Left renal cortex interstitium (tissue), 4 donors: Measurements from ENCODE around the gene FAM9B. TPM values are rescaled to one million over a fixed set of nuclear protein-coding genes. Genes with fewer than 3 reads are reported as not detected.
"Not testable (repeated sequence)": the region's sequence is repeated elsewhere in the genome, so short reads cannot be mapped to it uniquely, and the experiment has no call there.

Experiments
- DNase-seq, 4 donors: peaks; one replicate each; pipeline ENCODE4 v3.0.0-alpha.2; 2013; ENCODE audit warnings: low read depth in 4 of 4, low spot score in 2 of 4, missing footprints in 1 of 4
- polyA plus RNA-seq, 4 donors: library from polyadenylated mRNA; unstranded; fragments of 120-200 nt; gene quantifications; one replicate each; pipeline ENCODE4 v1.2.1, GENCODE V29; 2013; ENCODE audit not compliant: insufficient read length in 4 of 4

The FAM9B gene
- polyA plus RNA-seq = under 1 TPM; 0.13 to 0.30 (median 0.20) TPM

- no peak for DNase-seq
These were observed at the start of gene FAM9B for GRCh38 chrX:9033989-9034388. TSS of gene FAM9B (minus strand) at chrX:9034127. CDS start at chrX:9032986, 1,141 bp downstream.

- no peak for DNase-seq
These were observed 47.3 kb upstream of the FAM9B start for GRCh38 chrX:9081271-9081670.

- no peak for DNase-seq
These were observed 40.4 kb upstream of the FAM9B start for GRCh38 chrX:9074326-9074725.

DNA sequence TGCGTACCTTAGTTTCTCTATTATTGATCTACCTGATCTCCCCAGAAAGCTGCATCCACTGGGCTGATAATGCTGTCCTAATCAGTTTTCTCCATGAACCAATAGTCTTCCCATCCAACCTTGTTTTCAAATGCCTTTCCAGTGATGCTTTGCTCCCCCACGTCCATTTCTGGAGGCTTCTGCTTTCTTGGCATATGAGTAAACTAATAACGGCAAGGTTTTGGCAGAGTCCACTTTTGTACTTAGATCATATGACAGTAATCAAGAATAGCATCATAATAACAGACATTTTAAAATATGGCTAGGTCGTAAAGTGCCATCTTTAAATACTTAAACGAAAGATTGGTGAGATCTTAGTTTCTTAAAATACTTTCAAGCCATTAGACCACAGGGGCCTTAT is 38.4 kb upstream of the FAM9B start:
- no peak for DNase-seq

DNA sequence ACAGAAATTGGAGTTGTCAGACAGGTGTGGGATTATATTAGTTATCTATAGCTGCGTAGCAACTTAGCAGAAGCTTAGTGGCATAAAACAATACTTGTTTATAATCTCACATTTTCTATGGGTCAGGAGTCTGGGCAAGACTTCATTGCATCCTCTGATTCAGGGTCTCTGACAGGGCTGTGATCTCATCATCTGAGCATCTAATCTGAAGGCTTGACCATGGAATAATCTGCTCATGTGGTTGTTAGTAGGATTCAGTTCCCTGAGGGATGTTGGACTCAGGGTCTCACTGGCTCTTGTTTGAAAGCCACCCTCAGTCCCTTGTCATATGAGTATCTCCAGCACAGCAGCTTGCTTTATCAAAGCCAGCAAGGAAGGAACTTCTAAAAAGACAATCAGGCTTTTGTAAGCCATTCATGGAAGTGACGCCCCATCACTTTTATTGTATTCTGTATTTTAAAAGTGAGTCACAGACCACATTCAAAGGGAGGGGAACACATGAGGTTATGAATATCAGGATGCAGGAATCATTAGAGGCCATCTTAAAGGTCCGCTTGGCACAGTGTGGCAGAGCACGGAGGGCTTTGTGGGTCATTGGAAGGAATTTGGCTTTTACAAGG is 37.2 kb upstream of the FAM9B start:
- no peak for DNase-seq

DNA sequence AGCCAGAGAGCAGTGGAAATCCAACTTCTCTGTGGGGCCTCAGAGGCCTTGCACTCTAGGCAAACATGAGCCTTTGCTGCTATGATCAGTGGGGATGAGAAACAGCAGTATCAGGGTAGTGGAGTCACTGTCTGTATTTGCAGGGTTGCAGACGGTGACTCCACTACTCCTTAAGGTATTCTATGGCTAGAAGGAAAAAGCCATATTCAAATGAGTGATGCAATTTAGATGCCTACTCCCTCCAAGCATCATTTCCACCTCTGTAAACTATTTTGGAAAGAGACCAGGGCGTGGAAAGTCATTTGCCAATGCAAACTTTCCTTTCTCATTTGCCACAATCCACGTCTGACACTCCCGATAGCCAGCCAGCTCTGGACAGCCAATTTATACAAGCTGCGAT is 35.6 kb upstream of the FAM9B start:
- no peak for DNase-seq

GRCh38 chrX:9064694-9065093 is 30.8 kb upstream of the FAM9B start:
- no peak for DNase-seq

DNA sequence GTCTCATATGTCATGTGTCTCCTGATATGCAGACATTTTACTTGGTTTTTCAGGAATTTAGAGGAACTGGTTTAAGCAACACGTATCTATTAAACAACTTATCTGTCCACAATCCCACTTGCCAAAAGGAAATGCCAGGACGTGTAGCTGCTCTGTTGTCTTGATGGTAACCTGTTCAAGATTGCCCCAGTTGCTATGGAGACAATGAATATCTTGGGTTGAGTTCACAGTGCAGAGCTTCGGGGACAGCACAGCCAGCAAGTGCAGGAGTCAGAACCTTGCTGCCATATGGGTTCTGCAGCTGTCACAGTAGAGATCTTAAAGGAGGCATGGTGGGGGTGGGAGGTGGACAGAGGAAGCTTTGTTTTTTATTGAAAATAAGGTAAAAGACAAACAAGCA is 28.7 kb upstream of the FAM9B start:
- no peak for DNase-seq

DNA sequence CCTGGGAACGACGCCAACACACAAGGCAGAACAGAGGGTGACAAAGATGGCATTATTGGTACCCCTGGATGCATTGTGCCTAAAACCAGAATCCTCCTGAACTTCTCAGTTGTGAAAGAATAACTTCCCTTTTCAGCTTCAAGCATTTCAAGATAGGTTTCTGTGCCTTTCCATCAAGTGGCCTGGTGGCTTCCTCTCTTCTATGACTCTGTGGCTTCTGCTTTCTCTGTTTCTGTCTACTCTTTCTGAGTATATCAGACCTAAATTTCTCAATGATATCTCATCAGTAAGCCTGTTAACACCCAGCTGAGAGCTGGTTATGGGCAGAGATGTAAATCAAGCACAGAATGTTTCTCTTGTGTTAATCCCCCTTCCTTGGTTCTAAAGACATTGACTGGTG is 21.4 kb upstream of the FAM9B start:
- DNase-seq = no peak

GRCh38 chrX:9052081-9052480 is 18.2 kb upstream of the FAM9B start:
- DNase-seq = no peak

DNA sequence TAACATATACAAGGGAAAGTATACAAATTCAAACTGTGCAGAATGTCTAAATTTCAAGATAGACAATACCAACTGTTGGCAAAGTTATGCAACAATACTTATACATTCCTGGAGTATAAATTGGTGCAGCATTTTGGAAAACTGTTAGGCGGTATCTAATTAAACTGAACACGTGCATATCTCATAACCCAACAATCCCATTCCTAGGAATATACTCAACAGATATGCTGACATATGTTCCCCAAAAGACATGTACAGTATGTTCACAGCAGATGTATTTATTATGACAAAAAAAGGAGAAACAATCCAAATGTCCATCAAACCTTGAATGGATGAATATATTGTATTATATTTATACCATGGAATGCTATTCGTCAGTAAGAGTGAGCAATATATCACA is 16.4 kb upstream of the FAM9B start:
- DNase-seq = no peak

- no peak for DNase-seq
These were observed 14.9 kb upstream of the FAM9B start for GRCh38 chrX:9048801-9049200.

DNA sequence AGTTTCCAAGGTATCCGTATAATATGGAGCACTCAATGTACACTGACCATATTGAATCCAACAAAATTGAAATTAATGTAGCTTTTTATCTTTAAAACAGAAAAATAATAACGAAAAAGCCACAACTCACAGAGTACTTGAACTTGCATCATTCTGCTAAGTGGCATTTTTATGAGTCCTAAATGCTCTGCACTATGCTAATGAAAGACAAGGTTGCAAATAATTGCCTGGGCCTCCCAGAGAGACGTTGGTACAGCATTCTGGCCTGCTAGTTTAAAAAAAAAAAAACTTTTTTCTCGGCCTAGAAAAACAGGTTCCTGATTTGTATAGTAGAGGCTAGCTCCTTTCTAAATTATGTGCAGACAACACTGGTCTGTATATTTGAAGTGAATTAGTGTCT is 4.3 kb upstream of the FAM9B start:
- DNase-seq = no peak

DNA sequence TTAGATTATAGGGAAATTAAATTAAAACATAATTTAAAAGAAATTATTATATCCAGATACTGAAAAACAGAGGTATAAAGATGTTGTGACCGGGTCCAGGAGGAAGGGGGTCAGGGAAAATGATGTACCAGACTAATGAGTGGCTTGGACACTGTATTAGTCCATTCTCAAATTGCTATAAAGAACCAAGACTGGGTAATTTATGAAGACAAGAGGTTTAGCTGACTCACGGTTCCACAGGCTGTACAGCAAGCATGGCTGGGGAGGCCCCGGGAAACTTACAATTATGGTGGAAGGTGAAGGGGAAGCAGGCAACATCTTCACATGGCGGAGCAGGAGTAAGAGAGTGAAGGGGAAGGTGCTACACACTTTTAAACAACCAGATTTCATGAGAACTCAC is 3.4 kb upstream of the FAM9B start:
- no peak for DNase-seq

- DNase-seq = no peak
These were observed 341 bp downstream of the FAM9B start for GRCh38 chrX:9033586-9033985.

DNA sequence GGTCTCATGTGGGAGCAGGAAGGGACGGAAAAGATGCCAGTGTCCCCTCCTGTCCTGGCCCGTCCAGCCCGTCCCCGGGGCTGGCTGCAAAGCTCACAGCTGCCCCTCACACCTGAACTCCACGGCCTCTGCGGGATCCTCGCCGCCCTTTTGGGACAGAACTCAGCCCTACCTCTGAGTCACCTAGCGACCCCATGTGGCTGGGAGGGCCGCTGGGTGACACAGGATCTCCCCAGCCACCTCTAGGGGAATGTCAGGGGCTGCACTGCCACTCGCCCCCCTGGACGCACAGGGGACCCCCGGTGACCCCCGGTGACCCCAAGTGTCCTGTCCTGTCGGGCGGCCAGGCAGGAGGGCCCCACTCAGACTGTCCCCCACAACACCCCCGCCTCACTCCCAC is 748 bp downstream of the FAM9B start:
- DNase-seq = no peak

GRCh38 chrX:9023293-9023692 is 10.6 kb downstream of the FAM9B start:
- DNase-seq = no peak

DNA sequence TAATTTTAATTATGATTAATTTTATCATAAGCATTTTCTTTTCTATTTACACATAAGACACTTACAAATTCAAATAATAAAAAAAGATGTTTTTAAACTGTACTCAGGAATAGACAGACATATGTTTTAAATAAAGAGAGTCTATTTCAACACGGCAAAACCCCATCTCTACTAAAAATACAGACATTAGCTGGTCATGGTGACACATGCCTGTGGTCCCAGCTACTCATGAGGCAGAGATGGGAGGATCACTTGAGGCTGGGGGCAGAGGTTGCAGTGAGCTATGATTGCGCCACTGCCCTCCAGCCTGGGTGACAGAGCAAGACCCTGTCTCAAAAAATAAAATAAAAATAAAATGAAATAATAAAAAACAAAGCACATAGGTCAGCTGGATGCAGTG is 14.8 kb downstream of the FAM9B start:
- no peak for DNase-seq

GRCh38 chrX:9018332-9018731 is 15.6 kb downstream of the FAM9B start:
- DNase-seq = not testable (repeated sequence)

GRCh38 chrX:9003041-9003440 is 30.9 kb downstream of the FAM9B start:
- DNase-seq = no peak

GRCh38 chrX:8988446-8988845 is 45.5 kb downstream of the FAM9B start:
- no peak for DNase-seq

- no peak for DNase-seq
These were observed 46.2 kb downstream of the FAM9B start for GRCh38 chrX:8987672-8988250.

- no peak for DNase-seq
These were observed 49.7 kb downstream of the FAM9B start for GRCh38 chrX:8984231-8984630.
